Measurements from ENCODE around the gene SYNGR3. TPM values are rescaled to one million over a fixed set of nuclear protein-coding genes. Genes with fewer than 3 reads are reported as not detected.

The SYNGR3 gene
- total and polyA plus RNA-seq, 2 of the 13 experiments (the other 11 are each of a cell fraction or from before 2014, with no cell fraction given): 0.97 to 5.7 TPM

DNA sequence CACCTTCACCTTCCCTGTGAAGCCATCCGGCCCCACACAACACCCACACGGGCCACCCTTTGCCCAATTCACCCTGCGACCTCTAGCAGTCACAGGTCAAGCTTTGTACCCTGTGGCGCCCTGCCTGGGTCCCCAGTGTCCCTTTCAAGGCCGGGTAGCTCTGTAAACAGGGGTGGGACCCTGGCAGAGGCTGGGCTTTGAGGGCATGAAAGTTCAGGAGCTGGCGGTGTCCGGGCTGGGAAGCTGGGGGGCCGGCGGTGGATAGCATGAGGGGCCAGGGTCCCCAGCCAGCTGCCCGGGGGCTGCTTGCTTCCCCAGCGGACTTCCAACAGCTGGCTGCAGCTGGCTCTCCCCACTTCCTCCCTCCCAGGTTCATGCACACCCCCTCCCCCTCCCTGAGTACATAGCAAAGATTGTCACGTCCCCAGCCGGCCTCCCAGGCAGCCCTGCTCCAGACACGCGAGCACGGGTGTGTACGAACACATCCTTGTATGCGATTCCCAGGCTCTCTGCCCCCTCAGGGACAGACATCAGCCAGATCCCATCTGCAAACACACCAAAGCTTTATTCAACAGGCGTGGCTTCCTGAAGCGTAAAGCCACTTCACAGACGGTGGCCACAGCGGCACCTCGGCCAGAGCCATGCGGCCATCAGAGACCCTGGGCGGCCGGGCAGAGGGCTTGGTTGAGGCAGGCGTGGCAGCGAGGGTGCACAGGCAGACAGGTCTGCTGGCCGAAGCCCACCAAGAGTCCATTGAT lies 49.7 kb downstream of the SYNGR3 start (continued):
- TF ChIP-seq, protein P1, sequence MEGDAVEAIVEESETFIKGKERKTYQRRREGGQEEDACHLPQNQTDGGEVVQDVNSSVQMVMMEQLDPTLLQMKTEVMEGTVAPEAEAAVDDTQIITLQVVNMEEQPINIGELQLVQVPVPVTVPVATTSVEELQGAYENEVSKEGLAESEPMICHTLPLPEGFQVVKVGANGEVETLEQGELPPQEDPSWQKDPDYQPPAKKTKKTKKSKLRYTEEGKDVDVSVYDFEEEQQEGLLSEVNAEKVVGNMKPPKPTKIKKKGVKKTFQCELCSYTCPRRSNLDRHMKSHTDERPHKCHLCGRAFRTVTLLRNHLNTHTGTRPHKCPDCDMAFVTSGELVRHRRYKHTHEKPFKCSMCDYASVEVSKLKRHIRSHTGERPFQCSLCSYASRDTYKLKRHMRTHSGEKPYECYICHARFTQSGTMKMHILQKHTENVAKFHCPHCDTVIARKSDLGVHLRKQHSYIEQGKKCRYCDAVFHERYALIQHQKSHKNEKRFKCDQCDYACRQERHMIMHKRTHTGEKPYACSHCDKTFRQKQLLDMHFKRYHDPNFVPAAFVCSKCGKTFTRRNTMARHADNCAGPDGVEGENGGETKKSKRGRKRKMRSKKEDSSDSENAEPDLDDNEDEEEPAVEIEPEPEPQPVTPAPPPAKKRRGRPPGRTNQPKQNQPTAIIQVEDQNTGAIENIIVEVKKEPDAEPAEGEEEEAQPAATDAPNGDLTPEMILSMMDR (CRISPR knock-in tag; IDR thresholded peaks at IDR 0.05): no peak; the same call in 1 of the 2 replicates
- TF ChIP-seq ZSCAN21 (CRISPR knock-in tag; IDR thresholded peaks at IDR 0.05; ENCODE audit: borderline replicate concordance): no peak
- TF ChIP-seq KAT2B (IDR thresholded peaks at IDR 0.05; ENCODE audit: borderline replicate concordance, low read depth, low read length): no peak
- TF ChIP-seq AKAP8 (CRISPR knock-in tag; IDR thresholded peaks at IDR 0.05): peak; percentile 81
- TF ChIP-seq KDM4B (CRISPR knock-in tag; IDR thresholded peaks at IDR 0.05): peak; percentile 52; the same call in 1 of the 2 replicates
- TF ChIP-seq NRL (CRISPR knock-in tag; IDR thresholded peaks at IDR 0.05; ENCODE audit: borderline replicate concordance): no peak
- TF ChIP-seq, protein P2, sequence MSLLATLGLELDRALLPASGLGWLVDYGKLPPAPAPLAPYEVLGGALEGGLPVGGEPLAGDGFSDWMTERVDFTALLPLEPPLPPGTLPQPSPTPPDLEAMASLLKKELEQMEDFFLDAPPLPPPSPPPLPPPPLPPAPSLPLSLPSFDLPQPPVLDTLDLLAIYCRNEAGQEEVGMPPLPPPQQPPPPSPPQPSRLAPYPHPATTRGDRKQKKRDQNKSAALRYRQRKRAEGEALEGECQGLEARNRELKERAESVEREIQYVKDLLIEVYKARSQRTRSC (CRISPR knock-in tag; IDR thresholded peaks at IDR 0.05; ENCODE audit: low read depth): no peak
- no peak for TF ChIP-seq NR3C1 (CRISPR knock-in tag; IDR thresholded peaks at IDR 0.05)
- TF ChIP-seq FOXA1 (IDR thresholded peaks at IDR 0.05): no peak
- TF ChIP-seq FOXA1 (CRISPR knock-in tag; IDR thresholded peaks at IDR 0.05): peak; percentile 76; the same call in 1 of the 2 replicates
- TF ChIP-seq KLF15 (CRISPR knock-in tag; IDR thresholded peaks at IDR 0.05; ENCODE audit: borderline replicate concordance): no peak
- TF ChIP-seq ZNF337 (CRISPR knock-in tag; IDR thresholded peaks at IDR 0.05; ENCODE audit: borderline replicate concordance, low read depth): no peak
- TF ChIP-seq, protein P3, sequence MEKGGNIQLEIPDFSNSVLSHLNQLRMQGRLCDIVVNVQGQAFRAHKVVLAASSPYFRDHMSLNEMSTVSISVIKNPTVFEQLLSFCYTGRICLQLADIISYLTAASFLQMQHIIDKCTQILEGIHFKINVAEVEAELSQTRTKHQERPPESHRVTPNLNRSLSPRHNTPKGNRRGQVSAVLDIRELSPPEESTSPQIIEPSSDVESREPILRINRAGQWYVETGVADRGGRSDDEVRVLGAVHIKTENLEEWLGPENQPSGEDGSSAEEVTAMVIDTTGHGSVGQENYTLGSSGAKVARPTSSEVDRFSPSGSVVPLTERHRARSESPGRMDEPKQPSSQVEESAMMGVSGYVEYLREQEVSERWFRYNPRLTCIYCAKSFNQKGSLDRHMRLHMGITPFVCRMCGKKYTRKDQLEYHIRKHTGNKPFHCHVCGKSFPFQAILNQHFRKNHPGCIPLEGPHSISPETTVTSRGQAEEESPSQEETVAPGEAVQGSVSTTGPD (CRISPR knock-in tag; IDR thresholded peaks at IDR 0.05): peak; percentile 70; the same call in 1 of the 2 replicates
- TF ChIP-seq, protein P4, sequence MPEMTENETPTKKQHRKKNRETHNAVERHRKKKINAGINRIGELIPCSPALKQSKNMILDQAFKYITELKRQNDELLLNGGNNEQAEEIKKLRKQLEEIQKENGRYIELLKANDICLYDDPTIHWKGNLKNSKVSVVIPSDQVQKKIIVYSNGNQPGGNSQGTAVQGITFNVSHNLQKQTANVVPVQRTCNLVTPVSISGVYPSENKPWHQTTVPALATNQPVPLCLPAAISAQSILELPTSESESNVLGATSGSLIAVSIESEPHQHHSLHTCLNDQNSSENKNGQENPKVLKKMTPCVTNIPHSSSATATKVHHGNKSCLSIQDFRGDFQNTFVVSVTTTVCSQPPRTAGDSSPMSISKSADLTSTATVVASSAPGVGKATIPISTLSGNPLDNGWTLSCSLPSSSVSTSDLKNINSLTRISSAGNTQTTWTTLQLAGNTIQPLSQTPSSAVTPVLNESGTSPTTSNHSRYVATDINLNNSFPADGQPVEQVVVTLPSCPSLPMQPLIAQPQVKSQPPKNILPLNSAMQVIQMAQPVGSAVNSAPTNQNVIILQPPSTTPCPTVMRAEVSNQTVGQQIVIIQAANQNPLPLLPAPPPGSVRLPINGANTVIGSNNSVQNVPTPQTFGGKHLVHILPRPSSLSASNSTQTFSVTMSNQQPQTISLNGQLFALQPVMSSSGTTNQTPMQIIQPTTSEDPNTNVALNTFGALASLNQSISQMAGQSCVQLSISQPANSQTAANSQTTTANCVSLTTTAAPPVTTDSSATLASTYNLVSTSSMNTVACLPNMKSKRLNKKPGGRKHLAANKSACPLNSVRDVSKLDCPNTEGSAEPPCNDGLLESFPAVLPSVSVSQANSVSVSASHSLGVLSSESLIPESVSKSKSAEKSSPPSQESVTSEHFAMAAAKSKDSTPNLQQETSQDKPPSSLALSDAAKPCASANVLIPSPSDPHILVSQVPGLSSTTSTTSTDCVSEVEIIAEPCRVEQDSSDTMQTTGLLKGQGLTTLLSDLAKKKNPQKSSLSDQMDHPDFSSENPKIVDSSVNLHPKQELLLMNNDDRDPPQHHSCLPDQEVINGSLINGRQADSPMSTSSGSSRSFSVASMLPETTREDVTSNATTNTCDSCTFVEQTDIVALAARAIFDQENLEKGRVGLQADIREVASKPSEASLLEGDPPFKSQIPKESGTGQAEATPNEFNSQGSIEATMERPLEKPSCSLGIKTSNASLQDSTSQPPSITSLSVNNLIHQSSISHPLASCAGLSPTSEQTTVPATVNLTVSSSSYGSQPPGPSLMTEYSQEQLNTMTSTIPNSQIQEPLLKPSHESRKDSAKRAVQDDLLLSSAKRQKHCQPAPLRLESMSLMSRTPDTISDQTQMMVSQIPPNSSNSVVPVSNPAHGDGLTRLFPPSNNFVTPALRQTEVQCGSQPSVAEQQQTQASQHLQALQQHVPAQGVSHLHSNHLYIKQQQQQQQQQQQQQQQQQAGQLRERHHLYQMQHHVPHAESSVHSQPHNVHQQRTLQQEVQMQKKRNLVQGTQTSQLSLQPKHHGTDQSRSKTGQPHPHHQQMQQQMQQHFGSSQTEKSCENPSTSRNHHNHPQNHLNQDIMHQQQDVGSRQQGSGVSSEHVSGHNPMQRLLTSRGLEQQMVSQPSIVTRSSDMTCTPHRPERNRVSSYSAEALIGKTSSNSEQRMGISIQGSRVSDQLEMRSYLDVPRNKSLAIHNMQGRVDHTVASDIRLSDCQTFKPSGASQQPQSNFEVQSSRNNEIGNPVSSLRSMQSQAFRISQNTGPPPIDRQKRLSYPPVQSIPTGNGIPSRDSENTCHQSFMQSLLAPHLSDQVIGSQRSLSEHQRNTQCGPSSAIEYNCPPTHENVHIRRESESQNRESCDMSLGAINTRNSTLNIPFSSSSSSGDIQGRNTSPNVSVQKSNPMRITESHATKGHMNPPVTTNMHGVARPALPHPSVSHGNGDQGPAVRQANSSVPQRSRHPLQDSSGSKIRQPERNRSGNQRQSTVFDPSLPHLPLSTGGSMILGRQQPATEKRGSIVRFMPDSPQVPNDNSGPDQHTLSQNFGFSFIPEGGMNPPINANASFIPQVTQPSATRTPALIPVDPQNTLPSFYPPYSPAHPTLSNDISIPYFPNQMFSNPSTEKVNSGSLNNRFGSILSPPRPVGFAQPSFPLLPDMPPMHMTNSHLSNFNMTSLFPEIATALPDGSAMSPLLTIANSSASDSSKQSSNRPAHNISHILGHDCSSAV (CRISPR knock-in tag; IDR thresholded peaks at IDR 0.05; ENCODE audit: borderline replicate concordance): no peak

Data from HepG2 (cell line).